Fibroblast of pulmonary artery (primary cell): ENCODE results near the gene RMI2.
"Not testable (repeated sequence)": the region's sequence is repeated elsewhere in the genome, so short reads cannot be mapped to it uniquely, and the experiment has no call there.

Source experiments
- DNase-seq: peaks from one replicate; pipeline ENCODE4 v3.0.0-alpha.2; 2010; ENCODE audit warnings: low read depth
- H3K4me3 ChIP-seq: replicated peaks from 2 replicates; pipeline ENCODE4 v1.5.1; 2011; ENCODE audit warnings: low read depth, mild to moderate bottlenecking, control low read depth, low read length, moderate library complexity
- TF ChIP-seq, protein P1 (sequence below): IDR thresholded peaks from 2 replicates; pipeline ENCODE4 v1.5.1; 2011; ENCODE audit warnings: mild to moderate bottlenecking, control low read depth, low read length, inconsistent platforms; ENCODE audit errors: missing control alignments

RMI2 gene

DNA sequence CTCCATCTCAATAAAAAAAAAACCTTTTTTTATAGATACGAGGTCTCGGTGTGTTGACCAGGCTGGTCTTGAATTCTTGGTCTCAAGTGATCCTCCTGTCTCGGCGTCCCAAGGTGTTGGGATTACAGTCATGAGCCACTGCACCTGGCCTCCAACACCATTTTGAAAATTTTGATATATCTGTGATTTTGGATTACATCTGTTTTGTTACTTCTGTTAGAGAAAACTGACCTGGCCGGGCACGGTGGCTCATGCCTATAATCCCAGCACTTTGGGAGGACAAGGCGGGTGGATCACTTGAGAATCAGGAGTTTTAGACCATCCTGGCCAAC, 18.6 kb downstream of the RMI2 start:
- no peak for DNase-seq
- TF ChIP-seq, protein P1, sequence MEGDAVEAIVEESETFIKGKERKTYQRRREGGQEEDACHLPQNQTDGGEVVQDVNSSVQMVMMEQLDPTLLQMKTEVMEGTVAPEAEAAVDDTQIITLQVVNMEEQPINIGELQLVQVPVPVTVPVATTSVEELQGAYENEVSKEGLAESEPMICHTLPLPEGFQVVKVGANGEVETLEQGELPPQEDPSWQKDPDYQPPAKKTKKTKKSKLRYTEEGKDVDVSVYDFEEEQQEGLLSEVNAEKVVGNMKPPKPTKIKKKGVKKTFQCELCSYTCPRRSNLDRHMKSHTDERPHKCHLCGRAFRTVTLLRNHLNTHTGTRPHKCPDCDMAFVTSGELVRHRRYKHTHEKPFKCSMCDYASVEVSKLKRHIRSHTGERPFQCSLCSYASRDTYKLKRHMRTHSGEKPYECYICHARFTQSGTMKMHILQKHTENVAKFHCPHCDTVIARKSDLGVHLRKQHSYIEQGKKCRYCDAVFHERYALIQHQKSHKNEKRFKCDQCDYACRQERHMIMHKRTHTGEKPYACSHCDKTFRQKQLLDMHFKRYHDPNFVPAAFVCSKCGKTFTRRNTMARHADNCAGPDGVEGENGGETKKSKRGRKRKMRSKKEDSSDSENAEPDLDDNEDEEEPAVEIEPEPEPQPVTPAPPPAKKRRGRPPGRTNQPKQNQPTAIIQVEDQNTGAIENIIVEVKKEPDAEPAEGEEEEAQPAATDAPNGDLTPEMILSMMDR: no peak
- no peak overlapping the region for H3K4me3 ChIP-seq

- no peak for DNase-seq
- TF ChIP-seq, protein P1: no peak
- no peak overlapping the region for H3K4me3 ChIP-seq
Observed at GRCh38 chr16:11367483-11367906, 22.2 kb downstream of the RMI2 start.

DNA sequence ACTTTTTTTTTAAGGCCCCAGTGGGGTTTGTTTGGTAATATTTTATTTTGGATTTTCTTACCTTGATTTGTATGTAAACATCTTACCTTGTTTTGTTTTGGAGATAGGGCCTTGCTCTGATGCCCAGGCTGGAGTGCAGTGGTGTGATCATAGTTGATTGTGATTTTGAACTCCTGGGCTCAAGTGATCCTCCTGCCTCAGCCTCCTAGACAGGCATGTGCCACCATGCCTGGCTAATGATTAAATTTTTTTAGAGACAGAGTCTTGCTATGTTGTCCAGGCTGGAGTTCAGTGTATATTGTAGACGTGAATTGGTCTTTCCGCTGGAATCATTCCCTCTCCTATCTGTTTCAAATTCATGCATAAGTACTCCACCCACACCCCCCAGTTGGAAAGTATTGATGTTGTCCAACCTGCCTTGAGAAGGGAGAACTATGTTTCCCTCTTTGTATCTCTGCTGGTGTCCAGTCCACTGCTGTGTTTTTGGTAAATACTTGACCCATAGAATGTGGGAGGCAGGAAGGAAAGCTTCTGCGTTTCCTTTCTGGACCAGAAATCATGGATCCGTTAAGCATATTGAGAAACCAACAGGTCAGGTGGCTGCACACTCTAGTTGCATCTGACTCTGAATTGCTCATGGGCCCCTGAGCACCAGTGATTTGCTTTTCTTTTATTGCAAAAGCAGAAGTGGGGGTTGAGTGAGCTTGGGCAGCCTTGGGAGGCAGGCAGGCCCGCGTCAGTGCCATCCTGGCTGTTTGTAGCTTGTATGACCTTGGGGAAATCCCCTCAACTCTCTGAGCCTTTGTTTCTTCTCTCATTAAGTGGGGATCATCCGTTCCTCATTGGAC, 25.0 kb downstream of the RMI2 start:
- TF ChIP-seq, protein P1: no peak
- peak; percentile 45 for DNase-seq
- no peak overlapping the region for H3K4me3 ChIP-seq

DNA sequence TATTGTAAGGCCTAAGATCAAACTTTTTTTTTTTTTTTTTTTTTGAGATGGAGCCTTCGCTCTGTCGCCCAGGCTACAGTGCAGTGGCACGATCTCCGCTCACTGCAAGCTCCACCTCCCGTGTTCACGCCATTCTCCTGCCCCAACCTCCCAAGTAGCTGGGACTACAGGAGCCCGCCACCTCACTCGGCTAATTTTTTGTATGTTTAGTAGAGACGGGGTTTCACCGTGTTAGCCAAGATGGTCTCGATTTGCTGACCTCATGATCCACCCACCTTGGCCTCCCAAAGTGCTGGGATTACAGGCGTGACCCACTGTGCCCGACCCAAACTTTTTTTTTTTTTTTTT, 25.6 kb downstream of the RMI2 start:
- not testable (repeated sequence) for H3K4me3 ChIP-seq, DNase-seq

GRCh38 chr16:11372073-11372828, 27.0 kb downstream of the RMI2 start:
- no peak overlapping the region for H3K4me3 ChIP-seq
- no peak for DNase-seq
- TF ChIP-seq, protein P1: no peak

DNA sequence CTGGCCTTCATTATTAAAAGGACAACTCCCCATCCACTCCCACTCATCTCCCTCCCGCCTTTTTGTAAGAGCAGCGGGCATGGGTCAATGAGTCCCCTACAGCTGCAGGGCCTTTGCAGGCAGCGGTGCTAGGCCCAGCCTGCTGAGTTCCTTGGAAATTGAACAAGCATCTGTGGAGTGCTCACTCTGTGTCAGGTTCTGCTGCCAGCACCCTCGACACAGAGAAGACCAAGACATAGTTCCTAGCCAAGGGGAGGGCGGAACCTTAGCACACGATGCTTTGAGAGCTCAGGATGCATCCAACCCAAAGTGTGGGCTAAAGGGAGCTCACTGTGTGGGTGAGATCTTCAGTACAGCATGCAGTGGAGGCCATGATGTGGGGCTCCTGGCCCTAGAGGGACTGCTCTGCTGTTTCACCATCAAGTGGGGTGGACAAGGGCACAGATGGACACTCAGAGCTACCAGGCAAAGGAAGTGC, 27.6 kb downstream of the RMI2 start:
- DNase-seq: no peak
- H3K4me3 ChIP-seq: no peak overlapping the region
- TF ChIP-seq, protein P1: no peak

DNA sequence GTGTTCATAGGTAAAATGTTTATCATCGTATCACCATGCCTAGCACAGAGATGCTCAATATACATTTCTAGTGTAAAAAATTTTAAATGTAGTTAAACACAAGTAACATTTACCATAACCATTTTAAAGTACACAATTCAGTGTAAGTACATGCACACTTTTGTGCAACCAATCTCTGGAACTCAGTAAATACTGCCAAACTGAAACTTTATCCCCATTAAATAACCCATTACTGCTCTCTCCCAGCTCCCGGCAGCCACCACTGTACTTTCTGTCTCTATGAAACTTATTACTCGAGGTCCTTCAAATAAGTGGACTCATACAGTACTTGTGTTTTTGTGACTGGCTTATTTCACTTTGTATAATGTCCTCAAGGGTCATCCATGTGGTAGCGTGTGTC, 29.0 kb downstream of the RMI2 start:
- H3K4me3 ChIP-seq: no peak overlapping the region
- TF ChIP-seq, protein P1: no peak
- DNase-seq: no peak
